ENCODE results near the gene PCDHB3.
"Not testable (repeated sequence)": the region's sequence is repeated elsewhere in the genome, so short reads cannot be mapped to it uniquely, and the experiment has no call there.

PCDHB3 gene

DNA sequence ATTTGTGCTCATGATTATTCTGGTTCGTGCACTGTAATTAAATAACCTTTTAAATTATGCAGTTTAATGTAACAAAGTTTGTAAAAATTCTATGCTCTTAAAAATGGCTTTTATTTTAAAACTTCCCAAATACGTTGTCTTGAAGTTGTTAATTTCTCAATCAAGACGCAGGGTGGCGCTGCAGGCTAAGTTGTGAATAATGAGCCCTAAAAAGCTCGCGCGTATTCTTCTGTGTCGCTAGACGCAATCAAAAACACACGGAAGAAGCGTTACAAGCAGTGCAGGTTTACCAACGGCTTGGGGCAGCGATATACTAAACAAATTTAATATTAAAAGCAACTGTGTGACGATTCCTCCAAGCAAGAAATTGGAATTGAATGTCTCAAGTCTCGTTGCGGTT is 21.3 kb downstream of the PCDHB3 start, which contains the start of gene PCDHB4:
PCDHB4 (plus strand) TSS at position 256 of the 400 bp plus-strand sequence. CDS start 181 bp downstream, outside the sequence.
- no peaks in the 10 kb centered on the region for H3K4me1 Mint-ChIP-seq

DNA sequence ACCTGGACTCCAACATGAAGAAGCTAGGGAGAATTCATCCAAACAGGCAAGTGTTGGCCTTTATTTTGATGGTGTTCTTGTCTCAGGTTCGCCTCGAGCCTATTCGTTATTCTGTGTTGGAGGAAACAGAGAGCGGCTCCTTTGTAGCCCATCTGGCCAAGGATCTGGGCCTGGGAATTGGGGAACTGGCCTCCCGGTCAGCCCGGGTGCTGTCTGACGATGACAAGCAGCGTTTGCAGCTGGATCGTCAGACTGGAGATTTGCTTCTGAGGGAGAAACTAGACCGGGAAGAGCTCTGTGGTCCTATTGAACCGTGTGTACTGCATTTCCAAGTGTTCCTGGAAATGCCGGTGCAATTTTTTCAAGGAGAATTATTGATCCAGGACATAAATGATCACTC is 21.7 kb downstream of the PCDHB3 start:
- DNase-seq (ENCODE audit: low spot score in 2 of 2) (no peak), ATAC-seq (no peak)
- Mint-ChIP-seq H3K4me3 (no peak overlapping the region), H3K36me3 (no peaks in the 10 kb centered on the region), H3K9me3 (no peaks in the 10 kb centered on the region), H3K4me1 (no peaks in the 10 kb centered on the region), H3K27ac (no peak overlapping the region)

More for the DNA sequence above, 21.3 kb downstream of the PCDHB3 start, which contains the start of gene PCDHB4:
- ATAC-seq, result no peak
- no peak for DNase-seq (ENCODE audit: low spot score in 2 of 2)
- H3K4me3 Mint-ChIP-seq, result no peak within 1 kb of the TSS
- H3K9me3 Mint-ChIP-seq, result no peaks in the 10 kb centered on the region
- H3K27ac Mint-ChIP-seq, result no peak within 1 kb of the TSS
- H3K36me3 Mint-ChIP-seq, result no peaks in the 10 kb centered on the region

DNA sequence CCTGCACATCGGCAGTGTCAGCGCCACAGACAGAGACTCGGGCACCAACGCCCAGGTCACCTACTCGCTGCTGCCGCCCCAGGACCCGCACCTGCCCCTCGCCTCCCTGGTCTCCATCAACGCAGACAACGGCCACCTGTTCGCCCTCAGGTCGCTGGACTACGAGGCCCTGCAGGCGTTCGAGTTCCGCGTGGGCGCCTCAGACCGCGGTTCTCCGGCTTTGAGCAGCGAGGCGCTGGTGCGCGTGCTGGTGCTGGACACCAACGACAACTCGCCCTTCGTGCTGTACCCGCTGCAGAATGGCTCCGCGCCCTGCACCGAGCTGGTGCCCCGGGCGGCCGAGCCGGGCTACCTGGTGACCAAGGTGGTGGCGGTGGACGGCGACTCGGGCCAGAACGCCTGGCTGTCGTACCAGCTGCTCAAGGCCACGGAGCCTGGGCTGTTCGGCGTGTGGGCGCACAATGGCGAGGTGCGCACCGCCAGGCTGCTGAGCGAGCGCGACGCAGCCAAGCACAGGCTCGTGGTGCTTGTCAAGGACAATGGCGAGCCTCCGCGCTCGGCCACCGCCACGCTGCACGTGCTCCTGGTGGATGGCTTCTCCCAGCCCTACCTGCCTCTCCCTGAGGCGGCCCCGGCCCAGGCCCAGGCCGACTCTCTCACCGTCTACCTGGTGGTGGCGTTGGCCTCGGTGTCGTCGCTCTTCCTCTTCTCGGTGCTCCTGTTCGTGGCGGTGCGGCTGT is 23.3 kb downstream of the PCDHB3 start:
- H3K9me3 Mint-ChIP-seq; H3K27ac Mint-ChIP-seq; DNase-seq (ENCODE audit: low spot score in 2 of 2); H3K4me3 Mint-ChIP-seq; ATAC-seq; H3K36me3 Mint-ChIP-seq; H3K4me1 Mint-ChIP-seq: not testable (repeated sequence)

DNA sequence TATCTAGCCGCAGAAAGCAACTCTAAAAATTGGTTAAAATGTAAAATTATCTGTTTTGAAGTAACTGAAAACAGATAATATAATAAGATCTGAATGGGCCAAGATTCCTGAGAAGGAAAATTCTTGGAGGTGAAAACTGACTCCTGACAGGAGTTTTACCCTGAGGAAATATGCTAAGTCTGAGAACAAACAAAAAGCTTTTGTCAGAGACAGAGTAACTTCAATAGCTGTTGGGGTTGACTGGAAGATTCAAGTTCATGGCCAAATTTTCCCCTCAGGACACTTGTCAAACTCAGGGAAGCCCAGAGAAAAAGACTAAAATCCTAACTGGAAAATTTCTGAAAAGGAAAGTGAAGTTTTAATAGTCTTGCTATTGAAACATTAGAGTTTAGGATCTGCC is 27.0 kb downstream of the PCDHB3 start:
- no peak for ATAC-seq
- peaks cover 3% of the 10 kb centered on the region for H3K9me3 Mint-ChIP-seq
- DNase-seq (ENCODE audit: low spot score in 2 of 2), result no peak
- no peaks in the 10 kb centered on the region for H3K36me3 Mint-ChIP-seq
- no peak overlapping the region for H3K27ac Mint-ChIP-seq
- no peak overlapping the region for H3K4me3 Mint-ChIP-seq
- no peaks in the 10 kb centered on the region for H3K4me1 Mint-ChIP-seq

DNA sequence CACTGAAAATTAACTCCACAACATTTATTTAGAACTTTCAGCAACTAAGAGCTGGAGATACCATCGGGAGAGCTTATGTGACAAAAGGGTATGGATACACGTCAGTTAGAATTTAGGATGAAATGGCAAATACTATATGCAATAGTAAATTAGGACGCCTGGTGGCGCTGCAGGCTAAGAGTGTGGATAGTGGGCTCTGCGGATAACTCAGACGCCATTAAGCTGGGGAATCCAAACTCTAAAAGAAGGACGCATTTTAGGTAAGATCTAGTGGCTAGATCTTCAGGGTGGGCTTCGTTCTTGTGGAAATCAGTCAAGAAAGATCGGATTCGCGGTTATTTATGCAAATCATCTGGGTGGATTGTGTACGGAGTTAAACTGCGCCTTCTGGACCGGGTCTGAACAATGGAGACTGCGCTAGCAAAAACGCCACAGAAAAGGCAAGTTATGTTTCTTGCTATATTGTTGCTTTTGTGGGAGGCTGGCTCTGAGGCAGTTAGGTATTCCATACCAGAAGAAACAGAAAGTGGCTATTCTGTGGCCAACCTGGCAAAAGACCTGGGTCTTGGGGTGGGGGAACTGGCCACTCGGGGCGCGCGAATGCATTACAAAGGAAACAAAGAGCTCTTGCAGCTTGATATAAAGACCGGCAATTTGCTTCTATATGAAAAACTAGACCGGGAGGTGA is 34.9 kb downstream of the PCDHB3 start, which contains the start of gene PCDHB5:
PCDHB5 (plus strand) TSS at position 177 of the 688 bp plus-strand sequence; CDS start at position 406, 229 bp downstream.
- H3K9me3 Mint-ChIP-seq, result peaks cover 11% of the 10 kb centered on the region
- H3K4me1 Mint-ChIP-seq, result no peaks in the 10 kb centered on the region

DNA sequence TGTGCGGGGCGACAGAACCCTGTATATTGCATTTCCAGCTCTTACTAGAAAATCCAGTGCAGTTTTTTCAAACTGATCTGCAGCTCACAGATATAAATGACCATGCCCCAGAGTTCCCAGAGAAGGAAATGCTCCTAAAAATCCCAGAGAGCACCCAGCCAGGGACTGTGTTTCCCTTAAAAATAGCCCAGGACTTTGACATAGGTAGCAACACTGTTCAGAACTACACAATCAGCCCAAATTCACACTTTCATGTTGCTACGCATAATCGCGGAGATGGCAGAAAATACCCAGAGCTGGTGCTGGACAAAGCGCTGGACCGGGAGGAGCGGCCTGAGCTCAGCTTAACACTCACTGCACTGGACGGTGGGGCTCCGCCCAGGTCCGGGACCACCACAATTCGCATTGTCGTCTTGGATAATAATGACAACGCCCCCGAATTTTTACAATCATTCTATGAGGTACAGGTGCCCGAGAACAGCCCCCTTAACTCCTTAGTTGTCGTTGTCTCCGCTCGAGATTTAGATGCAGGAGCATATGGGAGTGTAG is 35.5 kb downstream of the PCDHB3 start:
- DNase-seq (ENCODE audit: low spot score in 2 of 2), result no peak
- Mint-ChIP-seq H3K4me3 (no peak overlapping the region), H3K9me3 (peaks cover 8% of the 10 kb centered on the region), H3K36me3 (no peaks in the 10 kb centered on the region), H3K27ac (no peak overlapping the region), H3K4me1 (no peaks in the 10 kb centered on the region)
- no peak for ATAC-seq

More for the DNA sequence above, 34.9 kb downstream of the PCDHB3 start, which contains the start of gene PCDHB5:
- Mint-ChIP-seq H3K27ac (no peak within 1 kb of the TSS), H3K36me3 (no peaks in the 10 kb centered on the region), H3K4me3 (no peak within 1 kb of the TSS)
- DNase-seq (ENCODE audit: low spot score in 2 of 2) (no peak), ATAC-seq (no peak)

DNA sequence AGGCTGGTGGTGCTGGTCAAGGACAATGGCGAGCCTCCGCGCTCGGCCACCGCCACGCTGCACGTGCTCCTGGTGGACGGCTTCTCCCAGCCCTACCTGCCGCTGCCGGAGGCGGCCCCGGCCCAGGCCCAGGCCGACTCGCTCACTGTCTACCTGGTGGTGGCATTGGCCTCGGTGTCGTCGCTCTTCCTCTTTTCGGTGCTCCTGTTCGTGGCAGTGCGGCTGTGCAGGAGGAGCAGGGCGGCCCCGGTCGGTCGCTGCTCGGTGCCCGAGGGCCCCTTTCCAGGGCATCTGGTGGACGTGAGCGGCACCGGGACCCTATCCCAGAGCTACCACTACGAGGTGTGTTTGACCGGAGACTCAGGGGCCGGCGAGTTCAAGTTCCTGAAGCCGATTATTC is 37.1 kb downstream of the PCDHB3 start:
- H3K4me1 Mint-ChIP-seq; H3K27ac Mint-ChIP-seq; H3K4me3 Mint-ChIP-seq; DNase-seq (ENCODE audit: low spot score in 2 of 2); H3K36me3 Mint-ChIP-seq; ATAC-seq: not testable (repeated sequence)
- peaks cover 12% of the 10 kb centered on the region for H3K9me3 Mint-ChIP-seq

DNA sequence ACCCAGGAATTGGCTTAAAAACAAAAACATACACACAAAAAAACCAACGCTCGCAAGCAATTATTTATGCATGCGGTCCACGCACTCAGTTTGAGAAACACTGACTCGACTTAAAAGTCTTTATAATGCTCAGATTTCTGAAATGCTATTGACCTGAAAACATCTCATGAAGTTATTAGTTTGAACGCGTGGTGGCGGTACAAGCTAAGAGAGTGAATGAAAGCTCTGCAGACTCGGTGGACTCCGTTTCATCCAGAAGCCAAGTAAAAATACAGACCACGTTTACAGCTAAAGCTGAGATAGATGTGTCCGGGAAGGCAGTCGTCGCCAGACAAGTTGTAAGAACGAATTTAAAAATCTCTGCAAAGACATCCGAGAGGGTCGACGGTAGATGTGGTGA is 49.5 kb downstream of the PCDHB3 start, which contains the start of gene PCDHB6:
PCDHB6 (plus strand) TSS at position 246 of the 400 bp plus-strand sequence. CDS start 201 bp downstream, outside the sequence.
- H3K9me3 Mint-ChIP-seq, result peaks cover 5% of the 10 kb centered on the region
- DNase-seq (ENCODE audit: low spot score in 2 of 2), result no peak
- no peaks in the 10 kb centered on the region for H3K36me3 Mint-ChIP-seq
- no peak within 1 kb of the TSS for H3K27ac Mint-ChIP-seq
- no peak for ATAC-seq
- H3K4me1 Mint-ChIP-seq, result peaks cover 6% of the 10 kb centered on the region
- H3K4me3 Mint-ChIP-seq, result no peak within 1 kb of the TSS

DNA sequence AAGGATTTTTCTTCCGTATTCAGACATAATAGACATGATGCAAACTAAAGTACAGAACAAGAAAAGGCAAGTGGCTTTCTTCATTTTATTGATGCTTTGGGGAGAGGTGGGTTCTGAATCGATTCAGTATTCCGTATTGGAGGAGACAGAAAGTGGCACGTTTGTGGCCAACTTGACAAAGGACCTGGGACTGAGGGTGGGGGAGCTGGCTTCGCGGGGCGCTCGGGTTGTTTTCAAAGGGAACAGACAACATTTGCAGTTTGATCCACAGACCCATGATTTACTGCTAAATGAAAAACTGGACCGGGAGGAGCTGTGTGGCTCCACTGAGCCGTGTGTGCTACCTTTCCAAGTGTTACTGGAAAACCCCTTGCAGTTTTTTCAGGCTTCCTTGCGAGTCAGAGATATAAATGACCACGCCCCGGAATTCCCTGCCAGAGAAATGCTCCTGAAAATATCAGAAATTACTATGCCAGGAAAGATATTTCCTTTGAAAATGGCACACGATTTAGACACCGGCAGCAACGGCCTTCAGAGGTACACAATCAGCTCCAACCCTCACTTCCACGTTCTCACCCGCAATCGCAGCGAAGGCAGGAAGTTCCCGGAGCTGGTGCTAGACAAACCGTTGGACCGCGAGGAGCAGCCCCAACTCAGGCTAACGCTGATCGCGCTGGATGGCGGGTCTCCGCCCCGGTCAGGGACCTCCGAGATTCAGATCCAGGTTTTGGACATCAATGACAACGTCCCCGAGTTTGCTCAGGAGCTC is 50.1 kb downstream of the PCDHB3 start:
- Mint-ChIP-seq H3K9me3 (peaks cover 5% of the 10 kb centered on the region), H3K36me3 (no peaks in the 10 kb centered on the region), H3K4me3 (no peak overlapping the region), H3K4me1 (peaks cover 6% of the 10 kb centered on the region), H3K27ac (no peak overlapping the region)
- DNase-seq (ENCODE audit: low spot score in 2 of 2) (no peak), ATAC-seq (no peak)

DNA sequence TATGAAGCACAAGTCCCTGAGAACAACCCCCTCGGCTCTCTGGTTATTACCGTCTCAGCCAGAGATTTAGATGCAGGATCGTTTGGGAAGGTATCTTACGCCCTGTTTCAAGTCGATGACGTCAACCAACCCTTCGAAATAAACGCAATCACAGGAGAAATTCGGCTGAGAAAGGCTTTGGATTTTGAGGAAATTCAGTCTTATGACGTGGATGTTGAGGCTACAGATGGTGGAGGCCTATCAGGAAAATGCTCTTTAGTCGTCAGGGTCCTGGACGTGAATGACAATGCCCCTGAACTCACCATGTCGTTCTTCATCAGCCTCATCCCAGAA is 50.7 kb downstream of the PCDHB3 start:
- Mint-ChIP-seq H3K27ac (no peak overlapping the region), H3K9me3 (peaks cover 5% of the 10 kb centered on the region), H3K36me3 (no peaks in the 10 kb centered on the region), H3K4me3 (no peak overlapping the region), H3K4me1 (peaks cover 6% of the 10 kb centered on the region)
- DNase-seq (ENCODE audit: low spot score in 2 of 2) (no peak), ATAC-seq (no peak)

DNA sequence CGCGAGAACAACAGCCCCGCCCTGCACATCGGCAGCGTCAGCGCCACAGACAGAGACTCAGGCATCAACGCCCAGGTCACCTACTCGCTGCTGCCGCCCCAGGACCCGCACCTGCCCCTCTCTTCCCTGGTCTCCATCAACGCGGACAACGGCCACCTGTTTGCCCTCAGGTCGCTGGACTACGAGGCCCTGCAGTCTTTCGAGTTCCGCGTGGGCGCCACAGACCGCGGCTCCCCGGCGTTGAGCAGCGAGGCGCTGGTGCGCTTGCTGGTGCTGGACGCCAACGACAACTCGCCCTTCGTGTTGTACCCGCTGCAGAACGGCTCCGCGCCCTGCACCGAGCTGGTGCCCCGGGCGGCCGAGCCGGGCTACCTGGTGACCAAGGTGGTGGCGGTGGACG is 51.4 kb downstream of the PCDHB3 start:
- H3K4me3 Mint-ChIP-seq; H3K36me3 Mint-ChIP-seq; H3K27ac Mint-ChIP-seq; H3K4me1 Mint-ChIP-seq; DNase-seq (ENCODE audit: low spot score in 2 of 2); H3K9me3 Mint-ChIP-seq; ATAC-seq: not testable (repeated sequence)

DNA sequence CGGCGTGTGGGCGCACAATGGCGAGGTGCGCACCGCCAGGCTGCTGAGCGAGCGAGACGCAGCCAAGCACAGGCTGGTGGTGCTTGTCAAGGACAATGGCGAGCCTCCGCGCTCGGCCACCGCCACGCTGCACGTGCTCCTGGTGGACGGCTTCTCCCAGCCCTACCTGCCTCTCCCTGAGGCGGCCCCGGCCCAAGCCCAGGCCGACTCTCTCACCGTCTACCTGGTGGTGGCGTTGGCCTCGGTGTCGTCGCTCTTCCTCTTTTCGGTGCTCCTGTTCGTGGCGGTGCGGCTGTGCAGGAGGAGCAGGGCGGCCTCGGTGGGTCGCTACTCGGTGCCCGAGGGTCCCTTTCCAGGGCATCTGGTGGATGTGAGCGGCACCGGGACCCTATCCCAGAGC is 51.8 kb downstream of the PCDHB3 start:
- H3K4me1 Mint-ChIP-seq; H3K36me3 Mint-ChIP-seq; H3K9me3 Mint-ChIP-seq; ATAC-seq; DNase-seq (ENCODE audit: low spot score in 2 of 2); H3K4me3 Mint-ChIP-seq; H3K27ac Mint-ChIP-seq: not testable (repeated sequence)
